NCI-H510A (cell line): ENCODE data around the gene POP5.
"Not testable (repeated sequence)": the region's sequence is repeated elsewhere in the genome, so short reads cannot be mapped to it uniquely, and the experiment has no call there.

Experiments used
- DNase-seq: peaks from one replicate; lab custom pipeline; 2025; lab: John Stamatoyannopoulos, UW

The POP5 gene, protein sequence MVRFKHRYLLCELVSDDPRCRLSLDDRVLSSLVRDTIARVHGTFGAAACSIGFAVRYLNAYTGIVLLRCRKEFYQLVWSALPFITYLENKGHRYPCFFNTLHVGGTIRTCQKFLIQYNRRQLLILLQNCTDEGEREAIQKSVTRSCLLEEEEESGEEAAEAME

DNA sequence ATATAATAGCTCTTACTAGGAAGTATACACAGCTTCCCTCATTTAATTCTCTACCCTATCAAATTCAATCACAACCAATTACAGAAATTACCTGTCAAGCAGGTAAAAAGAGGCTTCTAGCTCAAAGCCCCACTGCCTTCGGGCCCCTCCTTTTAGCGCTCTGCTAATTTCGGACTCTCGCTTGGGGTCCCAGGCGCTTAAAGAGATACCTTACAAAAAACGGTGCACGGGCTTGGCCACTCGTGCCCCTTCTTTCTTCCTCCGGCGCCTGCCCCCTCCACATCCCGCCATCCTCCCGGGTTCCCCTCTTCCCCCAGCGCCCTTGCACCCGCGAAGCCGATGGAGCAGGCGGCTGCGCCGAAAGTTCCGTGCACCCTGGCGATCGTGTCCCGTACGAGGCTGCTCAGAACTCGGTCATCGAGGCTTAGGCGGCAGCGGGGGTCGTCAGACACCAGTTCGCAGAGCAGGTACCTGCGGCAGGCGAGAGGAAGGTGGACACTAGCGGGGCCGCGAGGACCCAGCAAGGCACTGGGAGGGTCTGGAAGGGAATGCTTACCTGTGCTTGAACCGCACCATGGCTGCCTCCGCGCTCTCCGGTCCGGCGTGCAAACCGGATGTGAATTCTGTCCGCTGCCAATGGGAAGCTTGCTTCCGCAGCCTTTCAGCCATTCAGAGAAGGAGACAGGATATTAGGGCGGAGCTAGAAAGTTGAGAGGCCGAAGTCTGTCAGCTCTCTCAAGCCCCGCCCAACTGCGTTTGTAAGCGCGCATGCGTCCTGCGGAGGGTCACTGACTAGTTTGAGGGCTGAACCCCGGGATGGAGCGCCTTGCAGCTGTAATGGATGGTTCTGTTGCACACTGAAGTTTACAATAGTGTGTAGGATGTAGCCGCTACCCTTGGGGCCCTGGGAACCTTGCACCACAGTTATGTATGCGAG lies at the start of gene POP5:
Gene POP5, minus strand, starts transcription at position 616 of the 937 bp plus-strand sequence. Its CDS starts 40 bp downstream, at position 576.
- DNase-seq: peak; percentile 99

DNA sequence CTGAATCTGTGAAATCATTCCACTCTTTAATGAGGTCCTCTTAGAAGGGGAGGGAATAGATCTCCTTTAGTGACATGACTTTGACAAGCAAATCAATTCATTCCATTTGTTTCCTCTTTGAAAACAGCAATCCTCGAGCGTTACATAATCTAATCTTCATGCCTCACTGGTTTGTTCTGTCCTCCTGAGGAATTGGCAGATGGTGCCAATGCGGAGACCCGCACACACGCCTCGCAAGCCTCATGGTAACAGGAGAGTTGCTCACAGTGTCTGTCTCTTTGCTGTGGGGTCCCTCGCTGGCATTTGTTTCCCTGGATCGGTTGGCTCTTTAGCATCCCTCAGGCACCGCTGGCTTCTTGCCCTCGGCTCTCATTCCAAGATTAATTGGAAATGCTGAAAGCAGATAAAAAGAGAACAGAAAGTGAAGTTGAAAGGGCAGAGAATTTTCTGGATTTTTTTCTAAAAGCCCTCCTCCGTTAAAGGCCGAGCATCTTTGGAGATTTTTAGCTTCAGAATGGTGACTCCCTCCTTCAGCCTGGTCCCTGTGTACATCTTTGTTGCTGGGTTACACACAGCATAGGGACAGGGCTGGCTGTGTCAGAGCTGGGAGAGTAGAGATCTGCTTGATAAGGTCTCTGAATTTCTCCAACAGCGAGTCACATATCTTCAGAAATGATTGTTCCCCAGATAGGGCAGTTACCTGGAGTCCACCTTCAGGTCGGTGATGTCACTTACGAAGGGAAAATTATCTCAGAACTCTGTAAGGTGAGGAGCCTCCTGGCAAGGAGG lies 49.1 kb upstream of the POP5 start:
- no peak for DNase-seq

DNA sequence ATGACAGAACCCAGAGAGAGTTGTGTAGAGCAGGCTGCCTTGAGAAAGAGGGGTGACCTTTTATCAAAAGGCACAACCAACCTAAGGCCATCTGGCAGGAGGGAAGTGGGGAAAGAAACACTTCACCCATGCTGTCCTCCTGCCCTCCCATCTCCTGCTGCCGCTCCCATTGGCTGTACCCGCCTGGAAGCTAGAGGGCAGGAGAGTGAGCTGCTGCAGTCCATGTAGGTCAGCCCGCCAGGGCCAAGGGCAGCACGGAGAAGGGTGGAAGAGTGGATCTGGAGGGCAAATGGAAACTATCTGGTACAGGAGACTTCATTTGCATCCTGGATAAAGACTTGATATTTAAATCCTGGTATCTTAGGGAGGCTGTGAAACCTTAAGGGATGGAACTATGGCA lies 47.7 kb upstream of the POP5 start:
- DNase-seq: no peak

DNA sequence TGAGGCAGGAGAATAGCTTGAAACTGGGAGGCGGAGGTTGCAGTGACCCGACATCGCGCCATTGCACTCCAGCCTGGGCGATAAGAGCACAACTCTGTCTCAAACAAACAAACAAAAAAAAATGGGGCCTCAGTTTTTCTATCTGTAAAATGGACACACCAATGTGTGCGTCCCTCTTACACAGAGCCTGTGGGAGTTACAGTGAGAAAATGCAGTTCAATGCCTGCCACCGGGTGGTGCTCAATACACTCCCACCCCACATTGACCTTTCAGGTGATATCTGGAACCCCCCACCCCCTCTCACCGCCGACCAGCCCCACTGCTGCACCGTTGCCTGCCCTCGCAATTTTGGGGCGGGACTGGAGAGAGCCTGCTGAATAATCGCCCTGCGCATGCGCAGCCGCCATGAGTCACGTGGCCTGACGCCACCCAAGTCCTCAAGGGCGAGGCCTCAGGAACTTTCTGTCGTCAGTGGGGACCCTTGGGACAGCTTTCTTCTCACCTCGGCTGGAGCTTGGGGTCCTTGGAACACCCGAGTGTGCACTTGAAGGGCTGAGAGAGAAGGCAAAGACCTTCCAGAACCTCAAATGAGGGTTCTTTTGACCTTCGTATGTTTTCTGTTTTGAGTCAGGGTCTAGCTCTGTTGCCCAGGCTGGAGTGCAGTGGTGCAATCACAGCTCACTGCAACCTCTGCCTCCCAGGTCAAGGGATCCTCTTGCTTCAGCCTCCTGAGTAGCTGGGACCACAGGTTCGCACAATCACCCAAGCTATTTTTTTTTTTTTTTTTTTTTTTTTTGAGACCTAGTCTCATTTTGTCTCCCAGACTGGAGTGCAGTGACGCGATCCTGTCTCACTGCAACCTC lies 44.6 kb upstream of the POP5 start:
- no peak for DNase-seq

DNA sequence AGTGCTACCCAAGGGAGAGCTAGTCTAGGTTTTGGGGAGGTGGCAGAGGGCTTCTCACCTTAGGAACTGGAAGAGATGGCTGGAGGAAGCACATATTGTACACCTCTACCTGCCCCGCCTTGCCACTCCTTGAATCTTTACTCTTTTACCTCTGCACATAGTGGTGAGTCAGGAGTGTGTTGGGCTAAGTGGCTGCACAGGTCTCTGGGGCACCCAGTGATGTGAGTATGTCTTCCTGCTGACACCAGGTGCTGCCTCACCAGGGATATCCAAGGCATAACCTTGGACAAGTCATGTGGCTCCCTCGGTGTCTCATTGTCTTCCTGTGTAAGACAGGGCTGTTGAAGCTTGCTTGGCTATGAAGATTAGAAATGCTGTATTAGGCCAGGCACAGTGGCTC lies 39.4 kb upstream of the POP5 start:
- DNase-seq: no peak

DNA sequence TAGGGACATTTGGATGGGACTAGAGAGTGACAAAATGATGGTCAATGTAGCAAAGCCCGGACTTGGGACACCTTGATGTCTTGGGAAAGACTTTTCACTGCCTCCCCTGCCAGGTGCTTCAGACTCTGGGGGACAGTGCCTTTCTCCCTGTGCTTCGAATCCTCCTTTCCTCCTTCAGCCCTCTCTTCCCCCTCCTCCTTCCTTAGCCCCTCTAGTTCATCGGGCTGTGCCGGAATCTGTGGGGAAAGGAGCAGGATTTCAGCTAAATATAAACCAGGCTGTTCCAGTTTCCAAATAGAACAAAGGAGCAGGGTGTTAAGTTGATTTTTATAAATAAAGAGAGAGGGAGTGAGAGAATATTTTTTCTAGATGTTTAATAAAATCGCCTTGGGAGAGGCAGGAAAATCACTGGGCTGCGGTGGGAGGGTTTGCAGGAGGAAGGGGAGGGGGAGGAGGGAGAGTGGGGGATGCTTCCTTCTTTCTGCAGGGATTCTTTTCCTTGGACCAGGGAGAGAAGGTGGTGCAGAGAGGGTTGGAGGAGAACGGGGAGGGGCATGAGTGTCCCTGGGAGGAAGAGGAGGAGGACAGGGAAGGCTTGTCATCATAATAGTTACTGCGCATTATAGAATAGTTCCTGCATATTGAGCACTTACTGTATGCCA lies 37.9 kb upstream of the POP5 start:
- DNase-seq: no peak

DNA sequence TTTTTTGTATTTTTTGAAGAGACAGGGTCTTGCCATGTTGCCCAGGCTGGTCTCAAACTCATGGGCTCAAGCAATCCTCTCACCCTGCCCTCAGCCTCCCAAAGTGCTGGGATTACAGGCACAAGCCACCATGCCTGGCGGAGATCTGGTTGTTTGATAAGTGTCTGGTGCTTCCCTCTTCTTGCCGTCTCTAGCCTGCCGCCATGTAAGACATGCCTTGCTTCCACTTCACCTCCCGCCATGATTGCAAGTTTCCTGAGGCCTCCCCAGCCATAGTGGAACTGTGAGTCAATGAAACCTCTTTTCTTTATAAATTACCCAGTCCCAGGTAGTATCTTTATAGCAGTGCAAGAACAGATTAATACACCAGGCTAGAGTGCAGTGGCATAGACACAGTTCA lies 36.6 kb upstream of the POP5 start:
- DNase-seq: not testable (repeated sequence)

DNA sequence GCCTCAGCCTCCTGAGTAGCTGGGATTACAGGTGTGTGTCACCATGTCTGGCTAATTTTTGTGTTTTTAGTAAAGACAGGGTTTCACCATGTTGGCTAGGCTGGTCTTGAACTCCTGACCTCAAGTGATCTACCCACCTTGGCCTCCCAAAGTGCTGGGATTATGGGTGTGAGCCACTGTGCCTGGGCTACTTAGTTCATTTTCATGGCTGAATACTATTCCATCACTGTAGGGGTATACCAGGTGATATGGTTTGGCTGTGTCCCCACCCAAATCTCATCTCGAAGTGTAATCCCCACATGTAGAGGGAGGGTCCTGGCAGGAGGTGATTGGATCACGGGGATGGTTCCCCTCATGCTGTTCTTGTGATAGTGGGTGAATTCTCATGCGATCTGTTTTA lies 36.0 kb upstream of the POP5 start:
- not testable (repeated sequence) for DNase-seq

DNA sequence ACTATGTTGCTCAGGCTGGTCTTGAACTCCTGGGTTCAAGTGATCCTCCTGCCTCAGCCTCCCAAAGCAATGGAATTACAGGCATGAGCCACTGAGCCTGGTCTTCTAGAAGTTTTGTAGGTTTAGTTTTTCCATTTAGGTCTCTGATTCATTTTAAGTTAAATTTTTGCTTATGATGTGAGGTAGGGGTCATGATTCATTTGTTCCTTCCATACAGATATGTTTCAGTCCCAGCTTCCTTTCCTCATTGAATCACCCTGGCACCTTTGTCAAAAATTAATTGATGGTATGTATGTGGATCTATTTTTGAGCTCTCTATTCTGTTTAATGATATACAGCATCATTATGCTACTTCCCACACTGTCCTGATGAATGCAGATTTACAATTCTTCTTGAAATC lies 33.6 kb upstream of the POP5 start:
- no peak for DNase-seq

DNA sequence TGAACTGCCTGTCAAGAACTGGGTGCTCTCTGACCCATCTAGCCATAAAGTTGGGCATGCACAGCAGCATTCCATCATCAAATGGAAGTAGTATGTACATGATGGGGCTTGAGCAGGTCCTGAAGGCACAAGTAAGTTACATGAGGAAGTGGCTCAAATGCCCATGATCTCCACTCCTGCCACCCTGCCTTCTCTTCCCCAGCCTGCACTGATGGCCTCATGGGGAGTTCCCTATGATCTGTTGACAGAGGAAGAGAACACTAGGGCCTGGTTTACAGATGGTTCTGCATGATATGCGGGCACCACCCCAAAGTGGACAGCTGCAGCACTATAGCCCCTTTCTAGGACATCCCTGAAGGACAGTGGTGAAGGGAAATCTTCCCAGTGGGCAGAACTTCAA lies 30.3 kb upstream of the POP5 start:
- not testable (repeated sequence) for DNase-seq

DNA sequence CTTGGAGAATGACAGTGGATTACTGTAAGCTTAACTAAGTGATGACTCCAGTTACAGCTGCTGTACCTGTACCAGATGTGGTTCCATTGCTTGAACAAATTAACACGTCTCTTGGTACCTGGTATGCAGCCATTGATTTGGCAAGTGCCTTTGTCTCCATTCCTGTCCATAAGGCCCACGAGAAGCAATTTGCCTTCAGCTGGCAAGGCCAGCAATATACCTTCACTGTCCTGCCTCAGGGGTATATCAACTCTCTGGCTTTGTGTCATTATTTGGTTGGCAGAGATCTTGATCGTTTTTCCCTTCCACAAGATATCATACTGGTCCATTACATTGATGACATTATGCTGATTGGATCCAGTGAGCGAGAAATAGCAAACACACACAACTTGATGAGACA lies 29.4 kb upstream of the POP5 start:
- DNase-seq: no peak

DNA sequence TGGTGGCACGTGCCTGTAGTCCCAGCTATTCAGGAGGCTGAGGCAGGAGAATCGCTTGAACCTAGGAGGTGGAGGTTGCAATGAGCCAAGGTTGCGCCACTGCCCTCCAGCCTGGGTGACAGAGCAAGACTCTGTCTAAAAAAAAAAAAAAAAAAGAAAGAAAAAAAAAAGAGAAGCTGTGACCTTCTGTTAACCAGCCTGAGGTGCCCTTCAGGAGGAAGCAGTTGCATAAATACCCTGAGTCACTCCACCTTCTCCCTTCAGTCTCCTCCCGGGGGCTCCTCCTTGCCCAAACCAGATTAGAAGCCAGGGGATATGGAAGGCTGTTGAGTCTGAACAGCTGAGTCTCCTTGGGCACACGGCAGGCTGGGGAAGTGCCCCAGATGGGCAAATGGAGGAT lies 21.2 kb upstream of the POP5 start:
- DNase-seq: not testable (repeated sequence)

DNA sequence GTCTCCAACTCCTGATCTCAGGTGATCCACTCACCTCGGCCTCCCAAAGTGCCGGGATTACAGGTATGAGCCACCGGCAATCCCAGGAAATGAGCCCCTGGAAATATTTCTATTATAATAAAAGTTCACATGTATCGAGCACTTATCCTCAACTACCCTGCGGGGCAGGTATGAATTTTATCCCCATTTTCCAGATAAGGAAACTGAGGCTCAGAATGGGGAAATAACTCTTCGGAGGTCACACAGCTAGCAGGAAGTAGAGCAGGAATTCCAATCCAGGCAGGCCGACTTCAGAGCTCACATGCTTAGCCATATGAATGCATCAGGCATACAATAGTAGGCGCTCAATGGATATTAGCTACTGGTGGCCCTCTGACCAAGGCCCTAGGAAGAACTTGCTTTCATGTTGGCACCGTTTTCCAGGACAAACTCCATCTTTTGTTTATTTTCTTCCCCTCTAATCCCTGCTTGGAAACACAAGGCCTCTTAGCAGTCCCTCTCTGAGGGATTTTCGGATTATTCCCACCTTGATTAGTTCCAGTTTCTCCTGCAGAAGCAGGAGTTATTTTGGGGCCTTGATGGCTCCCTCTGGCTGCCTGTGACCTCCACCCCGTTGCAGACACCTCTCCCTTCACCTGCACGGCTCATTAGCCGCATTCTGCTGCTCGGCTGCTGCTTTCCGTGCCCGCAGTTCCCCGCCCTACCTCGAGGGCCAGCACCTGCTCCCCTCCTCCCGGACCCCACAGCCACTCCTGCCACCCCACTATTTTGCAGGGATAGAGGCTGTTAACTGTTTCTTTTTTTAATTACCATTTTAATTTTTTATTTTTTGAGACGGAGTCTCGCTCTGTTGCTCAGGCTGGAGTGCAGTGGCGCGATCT lies 18.7 kb upstream of the POP5 start:
- DNase-seq: no peak

DNA sequence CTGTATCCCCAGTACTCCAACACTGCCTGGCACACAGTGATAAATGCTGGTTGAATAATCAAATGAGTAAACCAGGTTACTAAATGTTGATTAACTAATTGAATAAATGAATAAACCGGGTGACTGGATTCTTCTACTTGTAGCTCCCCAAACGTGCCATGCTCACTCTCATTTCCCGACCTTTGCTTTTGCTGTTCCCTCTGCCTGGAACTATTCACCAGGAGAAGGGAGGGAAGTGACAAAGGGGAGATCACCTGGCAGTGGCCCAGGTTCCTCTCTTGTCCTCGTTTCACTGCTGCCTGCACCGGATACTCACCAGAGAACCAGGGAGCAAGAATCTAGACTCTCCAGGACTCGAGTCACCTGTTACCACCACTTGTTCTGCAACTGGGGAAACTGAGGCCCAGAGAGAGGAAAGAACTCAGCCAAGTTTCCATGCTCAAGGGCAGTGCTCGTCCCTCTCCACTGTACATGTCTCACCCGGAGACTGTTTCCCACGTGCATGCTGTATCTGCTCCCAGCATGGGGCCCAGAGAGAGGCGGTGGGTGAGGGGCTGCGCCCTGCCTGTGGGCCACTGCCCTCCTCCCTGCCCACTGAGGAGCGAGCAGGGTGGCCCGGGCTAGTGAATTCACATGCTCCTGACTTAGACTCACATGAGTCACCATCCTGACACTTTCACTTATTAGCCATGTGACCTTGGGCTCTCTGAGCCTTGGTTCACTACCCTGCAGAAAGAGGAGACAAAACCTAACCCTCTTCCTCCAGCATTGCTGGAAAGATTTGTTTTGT lies 17.7 kb upstream of the POP5 start:
- DNase-seq: no peak

DNA sequence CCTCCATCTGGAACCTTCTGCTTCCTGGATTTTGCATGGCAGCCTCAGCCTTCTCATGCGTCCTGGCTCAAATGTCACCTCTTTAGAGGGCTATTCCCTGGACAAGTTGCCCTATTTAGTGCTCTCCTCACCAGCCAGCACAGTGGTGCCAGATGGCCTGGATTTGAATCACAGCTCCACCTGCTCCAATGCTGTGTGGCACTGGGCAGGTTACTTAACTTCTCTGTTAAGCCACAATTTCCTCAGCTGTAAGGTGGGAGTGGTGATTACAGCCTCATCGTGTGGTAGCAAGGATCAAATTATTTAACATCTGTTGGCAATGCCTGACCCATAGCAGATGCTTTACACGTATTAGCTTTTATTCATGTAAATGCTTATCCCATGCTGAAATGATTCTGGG lies 16.7 kb upstream of the POP5 start:
- DNase-seq: no peak

DNA sequence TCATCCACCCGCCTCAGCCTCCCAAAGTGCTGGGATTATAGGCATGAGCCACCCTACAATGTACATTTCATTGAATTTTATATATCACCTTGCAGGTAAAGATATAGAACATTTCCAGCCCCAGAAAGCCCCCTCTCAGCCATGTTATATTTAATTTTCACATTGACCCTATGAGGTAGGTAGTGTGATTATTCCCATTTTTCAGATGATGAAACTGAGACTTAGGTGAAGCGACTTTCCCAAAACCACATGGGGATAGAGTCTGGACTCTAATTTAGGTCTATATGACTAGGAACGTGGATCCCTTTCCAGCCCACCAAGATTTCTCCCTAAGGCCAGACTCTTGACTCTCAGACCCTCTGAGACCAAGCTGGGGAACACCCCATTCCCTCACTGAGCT lies 15.7 kb upstream of the POP5 start:
- no peak for DNase-seq

DNA sequence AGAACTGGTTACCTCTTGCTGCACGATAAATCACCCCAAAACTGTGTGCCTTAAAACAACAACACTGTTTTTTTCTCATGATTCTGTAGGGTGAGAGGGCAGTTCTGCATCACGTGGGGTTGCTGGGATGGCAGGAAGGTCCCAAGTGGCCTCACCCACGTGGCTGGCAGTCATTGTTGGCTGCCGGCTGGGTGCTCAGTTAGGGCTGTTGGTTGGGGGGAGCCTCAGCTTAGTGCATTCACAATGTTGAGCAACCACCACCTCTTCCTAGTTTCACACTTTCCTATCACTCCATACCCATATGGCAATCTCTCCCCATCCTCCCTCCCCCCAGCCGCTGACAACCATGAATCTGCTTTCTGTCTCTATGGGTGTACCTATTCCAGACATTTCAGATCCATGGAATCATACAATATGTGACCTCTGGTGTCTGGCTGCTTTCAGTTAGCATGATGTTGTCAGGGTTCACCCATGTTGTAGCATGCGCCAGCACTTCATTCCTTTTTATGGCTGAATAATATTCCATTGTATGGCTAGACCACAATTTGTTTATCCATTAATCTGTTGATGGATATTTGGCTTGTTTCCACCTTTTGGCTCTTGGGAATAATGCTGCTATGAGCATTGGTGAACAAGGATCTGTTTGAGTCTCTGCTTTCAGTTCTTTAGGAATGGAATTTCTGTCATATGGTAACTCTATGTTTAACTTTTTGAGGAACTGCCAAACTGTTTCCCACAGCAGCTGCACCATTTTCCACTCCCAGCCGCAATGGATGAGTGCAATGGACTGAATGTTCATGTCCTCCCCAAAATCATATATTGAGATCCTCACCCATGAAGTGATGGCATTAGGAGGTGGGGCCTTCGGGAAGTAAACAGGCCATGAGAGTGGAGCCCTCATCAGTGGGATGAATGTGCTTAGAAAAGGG lies 11.2 kb upstream of the POP5 start:
- no peak for DNase-seq

DNA sequence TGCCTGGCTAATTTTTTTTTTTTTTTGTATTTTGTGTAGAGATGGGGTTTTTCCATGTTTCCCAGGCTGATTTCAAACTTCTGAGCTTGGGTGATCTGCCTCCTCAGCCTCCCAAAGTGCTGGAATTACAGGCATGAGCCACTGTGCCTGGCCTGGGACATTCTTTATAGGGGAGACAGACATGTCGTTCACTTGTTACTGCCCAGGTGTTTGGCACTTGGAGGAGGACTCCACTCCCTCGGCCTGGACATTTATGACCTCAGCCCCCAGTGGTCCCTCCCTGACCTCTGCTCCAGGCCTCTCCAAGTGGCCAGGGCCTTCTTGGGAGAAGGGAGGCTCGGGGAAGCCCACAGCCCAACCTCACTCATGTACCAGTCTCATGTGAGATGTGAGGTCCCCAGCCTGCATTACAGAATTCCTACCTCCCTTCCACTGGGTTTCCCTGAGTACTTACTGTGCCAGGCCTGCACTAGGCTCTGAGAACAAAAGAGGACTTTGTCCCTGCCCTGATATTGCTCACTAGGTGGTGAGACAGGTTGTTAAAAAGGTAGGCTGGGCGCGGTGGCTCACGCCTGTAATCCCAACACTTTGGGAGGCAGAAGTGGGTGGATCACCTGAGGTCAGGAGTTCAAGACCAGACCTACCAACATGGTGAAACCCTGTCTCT lies 9.7 kb upstream of the POP5 start:
- no peak for DNase-seq
